HL-60 (cell line): ENCODE data around the gene FLG2.

Source experiments
- CTCF ChIP-seq: IDR thresholded peaks from one replicate; pipeline ENCODE4 v1.5.1; 2011; ENCODE audit warnings: low read length, control low read depth, inconsistent platforms; ENCODE audit not compliant: insufficient read depth
- GABPA ChIP-seq: IDR thresholded peaks from 2 replicates; pipeline ENCODE4 v1.6.1; 2012; ENCODE audit warnings: low read depth
- POLR2AphosphoS5 ChIP-seq: IDR thresholded peaks from 2 replicates; pipeline ENCODE4 v1.6.1; 2012; ENCODE audit warnings: low read depth
- REST ChIP-seq: IDR thresholded peaks from 2 replicates; pipeline ENCODE4 v1.6.1; 2012; ENCODE audit warnings: low read depth; ENCODE audit not compliant: insufficient replicate concordance
- SPI1 ChIP-seq: IDR thresholded peaks from 2 replicates; pipeline ENCODE4 v1.6.1; 2012; ENCODE audit warnings: low read depth, mild to moderate bottlenecking, borderline replicate concordance

GRCh38 chr1:152372672-152373071, 12.9 kb upstream of the FLG2 start:
- no peak for TF ChIP-seq CTCF
- no peak for TF ChIP-seq POLR2AphosphoS5
- no peak for TF ChIP-seq SPI1
- no peak for TF ChIP-seq REST
- TF ChIP-seq GABPA: no peak
